Kidney (tissue), 14 donors: ENCODE results near the gene IRX2. TPM values are rescaled to one million over a fixed set of nuclear protein-coding genes. Genes with fewer than 3 reads are reported as not detected.

Experiments used
- DNase-seq, 5 donors: peaks; one replicate each; pipeline ENCODE4 v3.0.0-alpha.2; 2013 to 2020
- FAIRE-seq: peaks from 2 replicates; lab custom pipeline; 2012; peaks lifted over from hg19 to GRCh38; lab: Jason Lieb, UNC
- H3K27ac ChIP-seq, 2 donors: one replicate each; pipeline ENCODE4 v1.7.0; 2013; ENCODE audit warnings: low read depth in 2 of 2, low read length in 2 of 2, inconsistent platforms in 1 of 2
- H3K27me3 ChIP-seq: one replicate; pipeline ENCODE4 v1.7.1; 2013; ENCODE audit warnings: low read length, inconsistent platforms; ENCODE audit not compliant: control insufficient read depth, insufficient read depth
- H3K36me3 ChIP-seq, 3 donors: one replicate each; pipeline versions ENCODE4 v1.7.0 to v1.7.1; 2013; ENCODE audit warnings: low read length in 3 of 3, control low read depth in 1 of 3, inconsistent platforms in 1 of 3; ENCODE audit not compliant: insufficient read depth in 3 of 3, control insufficient read depth in 2 of 3
- H3K4me1 ChIP-seq, 3 donors: one replicate each; pipeline versions ENCODE4 v1.7.0 to v1.7.1; 2013; ENCODE audit warnings: low read length in 3 of 3, inconsistent platforms in 1 of 3, low read depth in 1 of 3; ENCODE audit not compliant: control insufficient read depth in 2 of 3, insufficient read depth in 2 of 3
- H3K4me3 ChIP-seq, 3 donors: one replicate each; pipeline versions ENCODE4 v1.7.0 to v1.8.1; 2013; ENCODE audit warnings: low read length in 3 of 3, control low read depth in 1 of 3, inconsistent platforms in 1 of 3
- H3K9ac ChIP-seq, 3 donors: one replicate each; pipeline versions ENCODE4 v1.7.0 to v1.7.1; 2013; ENCODE audit warnings: low read length in 3 of 3, control low read depth in 1 of 3, inconsistent platforms in 1 of 3
- H3K9me3 ChIP-seq, 3 donors: one replicate each; pipeline versions ENCODE4 v1.7.0 to v1.7.1; 2013; ENCODE audit warnings: low read length in 3 of 3, control low read depth in 1 of 3, inconsistent platforms in 1 of 3; ENCODE audit not compliant: control insufficient read depth in 2 of 3, insufficient read depth in 1 of 3
- intact Hi-C: fragments of 100-400 bp; cut with DNase I; formaldehyde crosslinking; loops from one replicate; pipeline ENCODE4 v1.11.1; 2022
- polyA plus RNA-seq: library from polyadenylated mRNA; stranded (reverse); fragments of 350-450 nt; fragmentation: Illumina TruSeq; extraction: RNeasy Lipid Tissue Mini Kit (QIAGEN cat#74804); gene quantifications from one replicate; pipeline ENCODE4 v1.2.3, GENCODE V29; 2014; ENCODE audit warnings: low read depth, low replicate concordance; ENCODE audit not compliant: insufficient read depth
- total RNA-seq: library from RNA; stranded (reverse); fragmentation: NEBNext Ultra II Directional; extraction: Animal tissue kit (Norgen Biotek cat#: 25700); gene quantifications from one replicate; pipeline ENCODE4 v1.2.1, GENCODE V29; 2021
- TF ChIP-seq, protein P1 (sequence below): IDR thresholded peaks from 3 replicates; pipeline ENCODE4 v1.5.1; 2012; ENCODE audit warnings: mild to moderate bottlenecking, moderate library complexity, borderline replicate concordance; ENCODE audit not compliant: insufficient read depth; ENCODE audit errors: extremely low read depth
- donor health status: control.
- donor health status: control.
- donor health status: control.
- donor health status: control.
- donor health status: control.
- donor health status: DM: yes; HTN: yes; CAD: no.
- donor health status: Normal renal cell carcinoma (clear cell type).

The IRX2 gene
- total and polyA plus RNA-seq, 2 donors from 2014 or later: 11.7 to 44.2 TPM

DNA sequence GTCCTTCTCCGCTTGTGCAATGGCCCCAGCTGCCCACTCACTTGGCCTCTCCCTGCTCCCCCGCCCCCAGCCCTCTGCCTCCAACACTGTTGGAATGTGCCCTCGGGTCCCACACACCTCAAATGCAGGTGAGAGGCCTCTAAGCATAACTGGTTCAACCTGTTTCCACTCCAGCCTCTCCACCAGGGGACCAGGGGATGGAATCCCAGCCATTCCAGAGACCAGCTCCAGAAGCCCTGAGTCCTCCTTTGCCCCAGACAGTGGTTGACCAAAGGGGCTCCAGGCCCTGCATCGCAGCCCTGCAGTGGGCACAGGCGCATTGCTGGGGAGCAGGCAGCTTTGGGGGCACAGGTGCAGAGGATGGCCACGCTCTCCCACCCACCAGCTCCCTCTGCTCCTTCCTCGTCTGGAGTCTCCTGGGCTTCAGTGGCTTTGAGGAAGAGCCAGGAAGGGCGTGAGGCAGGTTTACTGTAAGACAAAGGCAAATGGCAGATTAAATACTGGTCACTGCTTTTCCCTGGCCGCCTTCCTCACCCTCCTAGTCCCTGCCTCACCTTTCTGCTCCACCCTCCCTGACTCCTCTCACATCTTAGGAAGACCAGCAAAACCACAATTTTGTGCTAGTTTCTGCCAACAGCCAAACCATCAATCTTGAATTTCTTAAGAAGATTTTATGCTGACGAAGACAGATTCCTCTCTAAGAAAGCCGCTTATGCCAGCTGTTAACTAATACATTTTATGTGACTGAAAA is 29.1 kb upstream of the IRX2 start:
- intact Hi-C loops: no loop called here
- FAIRE-seq (no peak), DNase-seq (peak; percentile 78 to 85 (median 81))
- Histone ChIP-seq H3K36me3 (no peaks in the 10 kb centered on the region), H3K4me3 (no peak overlapping the region), H3K4me1 (no peaks in the 10 kb centered on the region), H3K27ac (no peak overlapping the region), H3K27me3 (no peaks in the 10 kb centered on the region), H3K9me3 (peaks cover 0 to 9% (median 0%) of the 10 kb centered on the region in 3 donors), H3K9ac (no peak overlapping the region)
- TF ChIP-seq, protein P1, sequence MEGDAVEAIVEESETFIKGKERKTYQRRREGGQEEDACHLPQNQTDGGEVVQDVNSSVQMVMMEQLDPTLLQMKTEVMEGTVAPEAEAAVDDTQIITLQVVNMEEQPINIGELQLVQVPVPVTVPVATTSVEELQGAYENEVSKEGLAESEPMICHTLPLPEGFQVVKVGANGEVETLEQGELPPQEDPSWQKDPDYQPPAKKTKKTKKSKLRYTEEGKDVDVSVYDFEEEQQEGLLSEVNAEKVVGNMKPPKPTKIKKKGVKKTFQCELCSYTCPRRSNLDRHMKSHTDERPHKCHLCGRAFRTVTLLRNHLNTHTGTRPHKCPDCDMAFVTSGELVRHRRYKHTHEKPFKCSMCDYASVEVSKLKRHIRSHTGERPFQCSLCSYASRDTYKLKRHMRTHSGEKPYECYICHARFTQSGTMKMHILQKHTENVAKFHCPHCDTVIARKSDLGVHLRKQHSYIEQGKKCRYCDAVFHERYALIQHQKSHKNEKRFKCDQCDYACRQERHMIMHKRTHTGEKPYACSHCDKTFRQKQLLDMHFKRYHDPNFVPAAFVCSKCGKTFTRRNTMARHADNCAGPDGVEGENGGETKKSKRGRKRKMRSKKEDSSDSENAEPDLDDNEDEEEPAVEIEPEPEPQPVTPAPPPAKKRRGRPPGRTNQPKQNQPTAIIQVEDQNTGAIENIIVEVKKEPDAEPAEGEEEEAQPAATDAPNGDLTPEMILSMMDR: no peak

DNA sequence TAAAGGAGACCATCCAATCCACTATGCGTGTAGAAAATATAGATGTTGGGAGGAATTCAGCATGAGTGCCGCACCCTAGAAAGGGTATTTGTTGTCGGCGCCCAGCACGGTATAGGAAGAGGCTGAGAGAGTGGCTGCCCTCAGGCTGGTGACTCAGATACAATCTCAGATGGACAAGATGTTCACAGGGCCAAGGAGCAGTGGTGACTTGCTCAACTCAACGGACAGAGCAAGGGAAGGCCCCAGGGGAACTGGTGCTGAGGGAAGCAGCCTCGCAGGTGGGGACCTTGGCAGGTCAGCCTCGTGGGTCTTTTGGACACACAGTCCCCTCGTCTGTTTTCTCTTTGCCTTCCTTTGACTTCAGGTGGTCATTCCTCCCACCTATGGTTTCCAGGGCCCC is 28.0 kb upstream of the IRX2 start:
- FAIRE-seq (no peak), DNase-seq (no peak)
- Histone ChIP-seq H3K4me1 (no peaks in the 10 kb centered on the region), H3K27ac (no peak overlapping the region), H3K9me3 (no peaks in the 10 kb centered on the region), H3K4me3 (no peak overlapping the region), H3K36me3 (no peaks in the 10 kb centered on the region), H3K27me3 (no peaks in the 10 kb centered on the region), H3K9ac (no peak overlapping the region)
- TF ChIP-seq, protein P1: no peak
- intact Hi-C loops: no loop called here

DNA sequence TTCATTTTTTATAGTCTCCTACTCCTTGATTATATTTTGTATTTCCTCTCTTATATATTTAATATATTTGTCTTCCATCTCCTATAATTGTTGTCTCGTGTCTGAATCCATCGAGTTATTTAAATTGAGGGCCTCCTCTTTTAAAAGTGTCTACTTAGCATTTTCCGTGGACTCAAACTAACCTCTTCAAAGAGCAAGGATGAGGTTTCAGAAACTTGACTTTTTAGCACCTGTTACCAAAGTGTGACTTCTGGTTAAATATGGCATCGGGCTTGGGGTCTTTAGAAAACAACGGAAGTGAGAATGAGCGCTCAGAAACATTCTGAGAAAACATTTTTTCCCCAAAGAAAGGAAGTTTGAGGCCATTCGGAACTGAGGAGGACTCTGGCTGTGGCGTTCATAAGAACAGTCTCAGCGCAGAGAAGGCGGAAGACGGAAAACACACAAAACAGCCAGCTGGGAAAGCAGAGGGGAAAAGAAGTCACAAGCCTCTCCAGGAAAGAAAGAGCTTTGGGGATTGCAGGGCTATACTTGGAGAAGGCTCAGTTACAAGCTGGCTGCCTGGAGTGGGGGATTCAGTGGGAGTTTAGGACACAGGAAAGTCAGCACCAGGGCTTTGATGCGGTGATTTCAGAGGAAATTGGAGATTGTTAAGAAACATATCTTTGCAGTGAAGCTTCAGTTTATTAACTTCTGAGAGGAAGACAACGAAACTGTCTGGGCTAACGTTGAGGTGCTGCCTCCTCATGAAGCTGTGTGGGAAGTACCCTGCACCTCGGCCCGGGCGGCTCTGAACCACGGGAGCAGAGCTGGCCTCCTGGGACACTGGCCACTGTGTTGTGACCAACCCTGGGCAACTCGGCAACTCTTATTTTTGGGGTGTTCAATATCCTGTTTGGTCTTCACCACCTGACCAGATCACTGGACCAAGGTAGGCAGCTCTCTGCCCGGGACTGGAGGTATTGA is 25.1 kb upstream of the IRX2 start:
- TF ChIP-seq, protein P1: no peak
- intact Hi-C loops: no loop called here
- DNase-seq: no peak
- H3K27me3 ChIP-seq: no peaks in the 10 kb centered on the region
- no peak overlapping the region for H3K9ac ChIP-seq
- H3K4me3 ChIP-seq: no peak overlapping the region
- H3K36me3 ChIP-seq: no peaks in the 10 kb centered on the region
- no peak overlapping the region for H3K27ac ChIP-seq
- no peaks in the 10 kb centered on the region for H3K9me3 ChIP-seq
- H3K4me1 ChIP-seq: no peaks in the 10 kb centered on the region
- no peak for FAIRE-seq
